ENCODE data around the gene CSMD2.

GRCh38 chr1:33713058-33713877 is 451.8 kb downstream of the CSMD2 start:
- no peak for TF ChIP-seq POLR2A (IDR thresholded peaks at IDR 0.05)
- no peak for TF ChIP-seq CTCF (IDR thresholded peaks at IDR 0.05)
